IgD-negative memory B cell (primary cell): ENCODE results near the gene NTN1. TPM values are rescaled to one million over a fixed set of nuclear protein-coding genes. Genes with fewer than 3 reads are reported as not detected.
A peak's percentile ranks its signal among the peaks of the same experiment; 100 is the strongest.

ENCODE experiments used
- H3K27ac Mint-ChIP-seq, 3 donors: one replicate each; pipeline ENCODE4 v1.8.0; 2020 to 2022; ENCODE audit warnings: mild to moderate bottlenecking in 3 of 3, mixed read lengths in 3 of 3, moderate library complexity in 1 of 3
- H3K27me3 Mint-ChIP-seq: one replicate; pipeline ENCODE4 v1.8.0; 2021; ENCODE audit warnings: mixed read lengths
- H3K36me3 Mint-ChIP-seq: one replicate; pipeline ENCODE4 v1.8.0; 2020; ENCODE audit warnings: mild to moderate bottlenecking, mixed read lengths
- H3K4me1 Mint-ChIP-seq, 3 donors: one replicate each; pipeline ENCODE4 v1.8.0; 2020 to 2022; ENCODE audit warnings: mixed read lengths in 3 of 3, mild to moderate bottlenecking in 1 of 3
- H3K4me3 Mint-ChIP-seq, 4 donors: one replicate each; pipeline ENCODE4 v1.8.0; 2020 to 2022; ENCODE audit warnings: mild to moderate bottlenecking in 4 of 4, mixed read lengths in 4 of 4, moderate library complexity in 3 of 4
- H3K9me3 Mint-ChIP-seq, 3 donors: one replicate each; pipeline ENCODE4 v1.8.0; 2020 to 2021; ENCODE audit warnings: mixed read lengths in 3 of 3, mild to moderate bottlenecking in 1 of 3
- polyA plus RNA-seq: library from polyadenylated mRNA; unstranded; fragments of 300-500 nt; fragmentation: Illumina TruSeq; gene quantifications from one replicate; pipeline ENCODE4 v1.2.3, GENCODE V29; 2021

Gene NTN1
- polyA plus RNA-seq, 1 donor from 2014 or later: not detected

GRCh38 chr17:9225305-9226101 lies 204.2 kb downstream of the NTN1 start:
- Mint-ChIP-seq H3K27me3 (peaks cover 5% of the 10 kb centered on the region), H3K27ac (no peak overlapping the region), H3K4me1 (no peaks in the 10 kb centered on the region), H3K36me3 (no peaks in the 10 kb centered on the region), H3K4me3 (no peak overlapping the region), H3K9me3 (no peaks in the 10 kb centered on the region)

GRCh38 chr17:9226130-9226793 lies 205.0 kb downstream of the NTN1 start:
- peaks cover 5% of the 10 kb centered on the region for H3K27me3 Mint-ChIP-seq
- no peaks in the 10 kb centered on the region for H3K9me3 Mint-ChIP-seq
- no peak overlapping the region for H3K4me3 Mint-ChIP-seq
- H3K27ac Mint-ChIP-seq: no peak overlapping the region
- no peaks in the 10 kb centered on the region for H3K36me3 Mint-ChIP-seq
- H3K4me1 Mint-ChIP-seq: no peaks in the 10 kb centered on the region

DNA sequence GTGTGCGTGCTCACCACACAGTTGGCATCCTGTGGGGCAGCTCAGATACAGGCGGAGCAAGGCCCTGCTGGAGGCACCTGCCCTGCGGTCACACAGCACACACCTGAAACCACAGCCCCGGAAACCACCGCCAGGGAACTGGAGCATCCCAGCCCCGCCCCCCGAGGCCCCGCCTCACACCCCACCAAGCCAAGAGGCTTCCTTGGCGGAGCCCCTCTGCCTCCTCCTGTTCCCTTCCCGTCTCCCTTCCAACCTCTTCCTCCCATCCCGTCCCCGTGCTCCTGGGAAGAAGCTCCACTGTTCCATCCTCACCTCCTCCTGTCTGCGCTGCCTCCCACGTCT lies 205.5 kb downstream of the NTN1 start:
- H3K4me3 Mint-ChIP-seq: no peak overlapping the region
- H3K9me3 Mint-ChIP-seq: no peaks in the 10 kb centered on the region
- no peaks in the 10 kb centered on the region for H3K4me1 Mint-ChIP-seq
- H3K27me3 Mint-ChIP-seq: peaks cover 5% of the 10 kb centered on the region
- H3K36me3 Mint-ChIP-seq: no peaks in the 10 kb centered on the region
- H3K27ac Mint-ChIP-seq: no peak overlapping the region

DNA sequence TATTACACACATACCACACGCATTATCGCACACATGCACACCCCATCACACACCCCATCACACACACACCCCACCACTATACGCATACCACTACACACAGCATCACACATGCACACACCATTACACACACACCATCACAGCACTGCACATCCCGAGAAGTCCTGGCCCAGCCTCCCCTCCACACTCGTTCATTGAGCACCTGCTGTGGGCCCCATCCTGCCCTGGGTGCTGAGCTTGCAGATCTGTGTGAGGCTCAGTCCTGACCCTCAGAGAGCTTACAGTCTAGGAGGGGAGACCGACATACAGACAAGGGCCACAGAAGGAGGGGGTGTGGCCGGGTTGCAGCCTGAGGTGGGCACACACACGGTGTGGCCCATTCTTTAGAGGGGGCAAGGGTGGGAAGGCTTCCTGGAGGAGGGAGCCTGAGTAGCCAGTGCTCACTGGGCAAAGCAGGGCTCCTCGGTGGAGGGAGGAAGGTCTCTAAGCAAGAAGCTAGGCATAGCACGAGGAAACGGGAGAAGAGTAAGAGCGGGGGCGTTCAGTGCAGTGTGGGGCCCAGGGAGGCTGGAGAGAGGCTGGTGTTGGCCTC lies 206.6 kb downstream of the NTN1 start:
- H3K4me3 Mint-ChIP-seq: no peak overlapping the region
- no peaks in the 10 kb centered on the region for H3K4me1 Mint-ChIP-seq
- H3K27ac Mint-ChIP-seq: no peak overlapping the region
- no peaks in the 10 kb centered on the region for H3K36me3 Mint-ChIP-seq
- peaks cover 5% of the 10 kb centered on the region for H3K27me3 Mint-ChIP-seq
- H3K9me3 Mint-ChIP-seq: no peaks in the 10 kb centered on the region

GRCh38 chr17:9228408-9229159 lies 207.3 kb downstream of the NTN1 start:
- Mint-ChIP-seq H3K27me3 (peaks cover 5% of the 10 kb centered on the region), H3K4me1 (no peaks in the 10 kb centered on the region), H3K9me3 (no peaks in the 10 kb centered on the region), H3K36me3 (no peaks in the 10 kb centered on the region), H3K4me3 (no peak overlapping the region), H3K27ac (no peak overlapping the region)

- no peaks in the 10 kb centered on the region for H3K36me3 Mint-ChIP-seq
- peak overlapping the region in 1 of 4 donors; percentile 34 for H3K4me3 Mint-ChIP-seq
- H3K9me3 Mint-ChIP-seq: no peaks in the 10 kb centered on the region
- H3K27ac Mint-ChIP-seq: no peak overlapping the region
- H3K27me3 Mint-ChIP-seq: peaks cover 6% of the 10 kb centered on the region
- H3K4me1 Mint-ChIP-seq: no peaks in the 10 kb centered on the region
Measured at GRCh38 chr17:9229160-9229825, 208.0 kb downstream of the NTN1 start.

DNA sequence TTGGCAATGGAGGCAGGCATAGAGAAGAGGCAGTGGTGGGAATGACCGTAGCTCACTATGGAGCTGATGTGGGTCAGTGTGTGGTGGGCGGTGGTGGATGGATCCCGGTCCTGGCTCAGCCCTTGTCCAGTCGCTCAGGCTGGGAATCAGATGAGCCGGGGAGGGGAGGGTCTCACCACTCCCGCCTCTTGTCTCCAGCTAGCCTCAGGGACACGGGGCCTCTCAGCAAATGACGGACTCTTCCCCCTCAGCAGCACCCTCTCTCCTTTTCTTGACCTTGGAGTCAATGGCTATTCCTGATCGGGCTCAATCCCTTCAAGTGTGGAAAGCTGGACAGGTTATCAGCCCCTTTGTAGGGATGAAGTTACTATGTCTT lies 208.5 kb downstream of the NTN1 start:
- H3K36me3 Mint-ChIP-seq: no peaks in the 10 kb centered on the region
- peaks cover 6% of the 10 kb centered on the region for H3K27me3 Mint-ChIP-seq
- no peaks in the 10 kb centered on the region for H3K9me3 Mint-ChIP-seq
- no peak overlapping the region for H3K27ac Mint-ChIP-seq
- H3K4me1 Mint-ChIP-seq: no peaks in the 10 kb centered on the region
- peak overlapping the region in 1 of 4 donors; percentile 34 for H3K4me3 Mint-ChIP-seq

DNA sequence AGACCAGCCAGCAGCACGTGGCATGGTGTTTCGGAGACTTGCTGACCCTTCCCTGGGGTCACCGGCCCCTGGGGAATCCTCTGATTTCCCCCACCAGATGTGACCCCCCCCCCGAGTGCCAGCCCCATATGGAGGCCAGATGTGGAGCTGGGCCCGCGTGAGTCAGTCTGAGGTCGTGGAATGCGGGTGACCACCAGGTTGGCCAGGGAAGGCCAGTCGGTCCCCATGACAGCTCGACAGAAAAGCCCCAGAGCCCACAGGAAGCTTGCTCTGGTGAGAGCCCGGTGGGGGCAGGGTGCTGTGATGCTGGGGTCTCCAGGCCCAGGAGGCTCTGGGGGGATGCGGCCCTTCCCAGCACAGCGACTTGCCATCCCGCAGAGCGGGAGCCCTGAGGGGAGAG lies 209.0 kb downstream of the NTN1 start:
- H3K4me3 Mint-ChIP-seq: no peak overlapping the region
- no peaks in the 10 kb centered on the region for H3K9me3 Mint-ChIP-seq
- H3K27ac Mint-ChIP-seq: no peak overlapping the region
- peaks cover 9% of the 10 kb centered on the region for H3K27me3 Mint-ChIP-seq
- H3K4me1 Mint-ChIP-seq: no peaks in the 10 kb centered on the region
- H3K36me3 Mint-ChIP-seq: no peaks in the 10 kb centered on the region

GRCh38 chr17:9230861-9231260 lies 209.6 kb downstream of the NTN1 start:
- no peaks in the 10 kb centered on the region for H3K36me3 Mint-ChIP-seq
- H3K9me3 Mint-ChIP-seq: no peaks in the 10 kb centered on the region
- H3K27ac Mint-ChIP-seq: no peak overlapping the region
- no peaks in the 10 kb centered on the region for H3K4me1 Mint-ChIP-seq
- peaks cover 10% of the 10 kb centered on the region for H3K27me3 Mint-ChIP-seq
- no peak overlapping the region for H3K4me3 Mint-ChIP-seq

- no peak overlapping the region for H3K27ac Mint-ChIP-seq
- H3K4me1 Mint-ChIP-seq: no peaks in the 10 kb centered on the region
- H3K4me3 Mint-ChIP-seq: no peak overlapping the region
- H3K9me3 Mint-ChIP-seq: no peaks in the 10 kb centered on the region
- H3K36me3 Mint-ChIP-seq: no peaks in the 10 kb centered on the region
- H3K27me3 Mint-ChIP-seq: peaks cover 10% of the 10 kb centered on the region
Measured at GRCh38 chr17:9231449-9232154, 210.3 kb downstream of the NTN1 start.

GRCh38 chr17:9232155-9232475 lies 210.8 kb downstream of the NTN1 start:
- H3K27me3 Mint-ChIP-seq: peaks cover 10% of the 10 kb centered on the region
- no peak overlapping the region for H3K27ac Mint-ChIP-seq
- H3K4me1 Mint-ChIP-seq: no peaks in the 10 kb centered on the region
- H3K36me3 Mint-ChIP-seq: no peaks in the 10 kb centered on the region
- H3K4me3 Mint-ChIP-seq: no peak overlapping the region
- no peaks in the 10 kb centered on the region for H3K9me3 Mint-ChIP-seq

GRCh38 chr17:9232591-9233270 lies 211.4 kb downstream of the NTN1 start:
- peaks cover 10% of the 10 kb centered on the region for H3K27me3 Mint-ChIP-seq
- no peaks in the 10 kb centered on the region for H3K9me3 Mint-ChIP-seq
- no peak overlapping the region for H3K4me3 Mint-ChIP-seq
- H3K27ac Mint-ChIP-seq: no peak overlapping the region
- H3K4me1 Mint-ChIP-seq: no peaks in the 10 kb centered on the region
- no peaks in the 10 kb centered on the region for H3K36me3 Mint-ChIP-seq

GRCh38 chr17:9233271-9233599 lies 211.9 kb downstream of the NTN1 start:
- H3K27me3 Mint-ChIP-seq: peaks cover 10% of the 10 kb centered on the region
- H3K4me1 Mint-ChIP-seq: no peaks in the 10 kb centered on the region
- H3K9me3 Mint-ChIP-seq: no peaks in the 10 kb centered on the region
- no peaks in the 10 kb centered on the region for H3K36me3 Mint-ChIP-seq
- H3K4me3 Mint-ChIP-seq: no peak overlapping the region
- H3K27ac Mint-ChIP-seq: no peak overlapping the region

DNA sequence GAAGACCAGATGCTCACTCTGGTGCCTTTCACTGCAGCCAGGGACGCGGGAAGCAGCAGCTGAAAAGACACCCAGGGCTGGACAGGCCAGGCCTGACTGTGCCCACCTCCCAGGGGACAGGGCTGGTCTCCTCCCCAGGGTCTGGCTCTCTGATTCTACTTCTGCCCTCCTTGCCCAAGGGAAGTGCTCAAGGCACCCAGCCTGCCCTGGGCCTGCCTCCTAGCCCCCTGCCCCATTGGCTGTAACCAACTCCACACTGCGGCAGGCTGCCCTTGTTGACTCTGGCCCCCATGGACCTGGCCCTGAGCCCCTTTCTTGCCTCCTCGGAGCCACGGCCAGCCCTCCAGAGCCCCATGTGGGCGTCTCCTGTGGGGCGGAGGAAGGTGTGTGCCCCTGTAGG lies 212.5 kb downstream of the NTN1 start:
- Mint-ChIP-seq H3K36me3 (no peaks in the 10 kb centered on the region), H3K4me1 (peaks cover 0 to 3% (median 1%) of the 10 kb centered on the region in 3 donors), H3K4me3 (no peak overlapping the region), H3K9me3 (no peaks in the 10 kb centered on the region), H3K27me3 (peaks cover 10% of the 10 kb centered on the region), H3K27ac (no peak overlapping the region)
